KMS-11 (cell line): ENCODE measurements around the gene UROS.

Experiments
- H2AFZ ChIP-seq: fragments of 200-600 bp; sonication (generic); 2 replicates; pipeline ENCODE4 v1.6.1; 2016; ENCODE audit warnings: antibody characterized with exemption, mixed run types, low read depth
- H3K27ac ChIP-seq: fragments of 200-600 bp; sonication (generic); 2 replicates; pipeline ENCODE4 v1.6.1; 2016; ENCODE audit warnings: mild to moderate bottlenecking, mixed run types
- H3K27me3 ChIP-seq: fragments of 200-600 bp; sonication (generic); 2 replicates; pipeline ENCODE4 v1.6.1; 2017; ENCODE audit warnings: mild to moderate bottlenecking, low read depth, mixed run types, moderate library complexity; ENCODE audit not compliant: insufficient read depth
- H3K36me3 ChIP-seq: fragments of 200-600 bp; sonication (generic); 2 replicates; pipeline ENCODE4 v1.6.1; 2017; ENCODE audit warnings: mild to moderate bottlenecking, mixed run types; ENCODE audit not compliant: insufficient read depth
- H3K4me1 ChIP-seq: fragments of 200-600 bp; sonication (generic); 2 replicates; pipeline ENCODE4 v1.6.1; 2016; ENCODE audit warnings: mild to moderate bottlenecking, low read depth, mixed run types; ENCODE audit not compliant: poor library complexity, severe bottlenecking
- H3K4me2 ChIP-seq: fragments of 200-600 bp; sonication (generic); 2 replicates; pipeline ENCODE4 v1.7.0; 2016; ENCODE audit warnings: mild to moderate bottlenecking, mixed run types
- H3K4me3 ChIP-seq: fragments of 200-600 bp; sonication (generic); IDR thresholded peaks from 2 replicates; pipeline ENCODE4 v1.6.1; 2017; ENCODE audit warnings: low read depth, low read length, mixed read lengths; ENCODE audit not compliant: insufficient read depth
- H3K79me2 ChIP-seq: fragments of 200-600 bp; sonication (generic); 2 replicates; pipeline ENCODE4 v1.6.1; 2016; ENCODE audit warnings: low read depth, mixed run types; ENCODE audit not compliant: insufficient read depth
- H3K9ac ChIP-seq: fragments of 200-600 bp; sonication (generic); 2 replicates; pipeline ENCODE4 v1.6.1; 2016; ENCODE audit warnings: mild to moderate bottlenecking, mixed run types
- H4K20me1 ChIP-seq: fragments of 200-600 bp; sonication (generic); 2 replicates; pipeline ENCODE4 v1.6.1; 2016; ENCODE audit warnings: mild to moderate bottlenecking, mixed run types; ENCODE audit not compliant: insufficient read depth
- TF ChIP-seq, protein P1 (sequence below): fragments of 200-600 bp; sonication (generic); conservative IDR thresholded peaks from 2 replicates; pipeline ENCODE4 v1.6.1; 2017; ENCODE audit warnings: low read depth, mild to moderate bottlenecking, antibody characterized with exemption, low read length, moderate library complexity, mixed read lengths

Gene UROS

DNA sequence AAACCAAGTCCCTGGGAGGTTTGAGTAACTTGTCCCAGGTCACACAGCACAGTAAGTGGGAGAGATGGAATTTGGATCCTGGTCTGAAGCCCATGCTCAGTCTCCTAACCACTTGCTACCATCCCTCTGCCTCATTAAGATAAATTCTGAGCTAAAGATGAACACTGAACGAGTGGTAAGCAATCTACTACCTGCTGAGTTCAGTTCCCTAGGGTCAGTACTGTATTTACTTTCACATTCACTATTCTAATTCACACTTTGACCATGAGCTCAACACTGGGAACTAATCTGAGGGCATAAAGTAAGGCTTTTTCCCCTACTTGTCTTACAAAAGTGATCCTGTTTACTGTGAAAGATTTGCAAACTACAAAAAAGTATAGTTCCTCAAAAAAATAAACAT, 2.4 kb downstream of the UROS start:
- Histone ChIP-seq H3K79me2 (peaks cover 32% of the 10 kb centered on the region), H3K4me1 (peaks cover 23% of the 10 kb centered on the region), H3K36me3 (no peaks in the 10 kb centered on the region), H4K20me1 (no peaks in the 10 kb centered on the region; the same call in 1 of the 2 replicates), H3K4me2 (no peak overlapping the region; the same call in 1 of the 2 replicates), H3K27me3 (no peaks in the 10 kb centered on the region), H3K9ac (no peak overlapping the region), H3K27ac (no peak overlapping the region), H2AFZ (no peak overlapping the region), H3K4me3 (no peak overlapping the region)
- TF ChIP-seq, protein P1, sequence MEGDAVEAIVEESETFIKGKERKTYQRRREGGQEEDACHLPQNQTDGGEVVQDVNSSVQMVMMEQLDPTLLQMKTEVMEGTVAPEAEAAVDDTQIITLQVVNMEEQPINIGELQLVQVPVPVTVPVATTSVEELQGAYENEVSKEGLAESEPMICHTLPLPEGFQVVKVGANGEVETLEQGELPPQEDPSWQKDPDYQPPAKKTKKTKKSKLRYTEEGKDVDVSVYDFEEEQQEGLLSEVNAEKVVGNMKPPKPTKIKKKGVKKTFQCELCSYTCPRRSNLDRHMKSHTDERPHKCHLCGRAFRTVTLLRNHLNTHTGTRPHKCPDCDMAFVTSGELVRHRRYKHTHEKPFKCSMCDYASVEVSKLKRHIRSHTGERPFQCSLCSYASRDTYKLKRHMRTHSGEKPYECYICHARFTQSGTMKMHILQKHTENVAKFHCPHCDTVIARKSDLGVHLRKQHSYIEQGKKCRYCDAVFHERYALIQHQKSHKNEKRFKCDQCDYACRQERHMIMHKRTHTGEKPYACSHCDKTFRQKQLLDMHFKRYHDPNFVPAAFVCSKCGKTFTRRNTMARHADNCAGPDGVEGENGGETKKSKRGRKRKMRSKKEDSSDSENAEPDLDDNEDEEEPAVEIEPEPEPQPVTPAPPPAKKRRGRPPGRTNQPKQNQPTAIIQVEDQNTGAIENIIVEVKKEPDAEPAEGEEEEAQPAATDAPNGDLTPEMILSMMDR: no peak

DNA sequence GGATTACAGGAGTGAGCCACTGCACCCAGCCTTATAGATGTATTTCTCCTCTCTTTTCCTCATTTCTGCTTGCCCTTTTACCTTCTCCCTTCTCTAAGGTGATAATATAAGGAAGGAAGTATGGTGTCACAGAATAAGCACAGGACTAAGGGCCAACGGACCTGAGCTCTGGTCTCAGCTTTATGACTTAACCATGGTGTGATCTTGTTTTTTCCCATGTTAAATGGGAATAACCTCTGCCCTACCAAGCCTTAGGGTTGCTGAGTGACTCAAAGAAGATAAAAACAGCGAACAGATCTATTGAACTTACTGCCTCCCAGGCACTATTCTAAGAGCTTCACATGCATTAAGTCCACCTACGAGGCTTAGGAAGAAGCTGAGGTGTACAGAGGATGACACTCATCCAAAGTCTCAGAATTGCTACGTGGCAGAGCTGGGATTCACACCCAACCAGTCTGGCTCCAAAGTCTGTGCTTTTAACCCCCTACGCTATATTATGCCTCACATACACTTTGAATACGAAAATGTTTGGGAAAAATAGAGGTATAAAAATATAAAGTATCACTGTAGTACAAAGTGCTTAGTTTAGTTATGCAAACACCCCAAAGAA, 5.6 kb downstream of the UROS start:
- Histone ChIP-seq H3K27ac (no peak overlapping the region), H3K9ac (no peak overlapping the region), H2AFZ (no peak overlapping the region), H3K4me3 (no peak overlapping the region), H4K20me1 (no peaks in the 10 kb centered on the region), H3K4me2 (no peak overlapping the region), H3K79me2 (peaks cover 5% of the 10 kb centered on the region; the same call in 1 of the 2 replicates), H3K4me1 (peaks cover 9% of the 10 kb centered on the region), H3K27me3 (no peaks in the 10 kb centered on the region), H3K36me3 (no peaks in the 10 kb centered on the region)
- TF ChIP-seq, protein P1: no peak

DNA sequence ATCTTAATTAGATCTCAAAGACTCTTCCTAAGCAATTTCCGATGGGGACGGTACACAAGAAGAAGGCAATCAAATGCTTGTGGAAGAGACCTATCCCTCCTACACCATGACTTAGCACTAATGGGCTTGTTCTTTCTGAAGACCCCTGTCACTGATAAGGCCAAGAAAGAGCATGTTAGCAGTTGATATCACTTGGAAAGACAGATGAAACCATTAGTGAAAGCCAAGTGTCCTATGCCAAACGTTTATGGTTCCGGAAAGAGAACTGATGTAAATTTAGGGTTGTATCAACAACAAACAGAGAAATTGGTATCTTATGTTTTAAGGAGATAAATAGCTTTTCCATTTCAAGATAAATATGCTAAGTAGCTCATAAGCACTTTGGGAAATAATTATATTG, 6.5 kb downstream of the UROS start:
- TF ChIP-seq, protein P1: no peak
- Histone ChIP-seq H3K27me3 (no peaks in the 10 kb centered on the region), H4K20me1 (no peaks in the 10 kb centered on the region), H3K79me2 (no peaks in the 10 kb centered on the region), H3K4me2 (no peak overlapping the region), H3K9ac (no peak overlapping the region), H3K27ac (no peak overlapping the region), H2AFZ (no peak overlapping the region), H3K4me1 (peaks cover 7% of the 10 kb centered on the region), H3K4me3 (no peak overlapping the region), H3K36me3 (no peaks in the 10 kb centered on the region)

DNA sequence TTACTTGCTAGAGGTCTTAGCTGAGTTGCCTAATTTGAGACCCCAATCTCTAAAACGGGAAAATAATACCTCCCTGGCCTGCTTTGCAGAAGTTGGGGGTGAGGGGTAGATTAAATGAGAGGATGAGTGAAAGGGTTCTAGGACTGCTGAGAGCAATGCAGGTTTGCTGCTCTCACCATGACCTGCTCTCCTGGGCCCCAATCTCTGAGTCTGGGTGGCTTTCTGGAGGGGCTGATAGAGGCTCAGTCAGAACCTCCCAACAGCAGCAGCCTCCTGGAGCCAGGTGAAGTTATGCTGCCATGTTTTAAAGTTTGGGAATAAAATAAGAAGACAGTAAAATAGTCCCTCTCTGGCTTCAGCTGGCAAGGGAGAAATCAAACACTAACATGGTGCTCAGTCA, 7.3 kb downstream of the UROS start:
- H3K4me2 ChIP-seq: no peak overlapping the region
- H3K9ac ChIP-seq: no peak overlapping the region
- H3K27me3 ChIP-seq: no peaks in the 10 kb centered on the region
- no peak overlapping the region for H2AFZ ChIP-seq
- H3K79me2 ChIP-seq: no peaks in the 10 kb centered on the region
- no peaks in the 10 kb centered on the region for H4K20me1 ChIP-seq
- TF ChIP-seq, protein P1: no peak
- H3K27ac ChIP-seq: no peak overlapping the region
- no peak overlapping the region for H3K4me3 ChIP-seq
- no peaks in the 10 kb centered on the region for H3K36me3 ChIP-seq
- H3K4me1 ChIP-seq: no peaks in the 10 kb centered on the region
